GM12878 (cell line): ENCODE results near the gene PI16. TPM values are rescaled to one million over a fixed set of nuclear protein-coding genes. Genes with fewer than 3 reads are reported as not detected.

Source experiments
- CHD2 ChIP-seq: IDR thresholded peaks from 2 replicates; pipeline ENCODE4 v1.6.1; 2011; ENCODE audit warnings: low read depth, low read length, improper control_type of control experiment, borderline replicate concordance
- EED ChIP-seq: sonication (generic); IDR thresholded peaks from 2 replicates; pipeline ENCODE4 v1.6.1; 2016; ENCODE audit warnings: antibody characterized with exemption, low read depth
- RUNX3 ChIP-seq: IDR thresholded peaks from 2 replicates; pipeline ENCODE4 v1.6.1; 2012; ENCODE audit warnings: low read length, inconsistent platforms
- SMARCA5 ChIP-seq: fragments of 450-650 bp; IDR thresholded peaks from 2 replicates; pipeline ENCODE4 v1.6.1; 2017; ENCODE audit warnings: mild to moderate bottlenecking
- polyA plus RNA-seq, 11 experiments: library from polyadenylated mRNA; depleted of rRNA in 4 of 11; unstranded in 6 of 11; stranded (reverse) in 5 of 11; fragments of >200 nt; fragmentation: Nextera tagmentation in 4 of 11; fragmentation: Illumina TruSeq in 1 of 11; extraction: Ambion mirVana in 4 of 11; extraction: Trizol in 1 of 11; gene quantifications; 1 replicate in 1 of 11; 2 replicates in 10 of 11; pipeline versions ENCODE4 v1.2.1 to v1.2.3, GENCODE V29; 2011 to 2016; ENCODE audit warnings: inconsistent platforms in 2 of 11, missing spikeins in 2 of 11, low read depth in 1 of 11
- total RNA-seq, 4 experiments: library from RNA; depleted of rRNA in 3 of 4; stranded (reverse); fragments of >200 nt in 3 of 4; fragmentation: Illumina TruSeq in 1 of 4; extraction: Trizol in 1 of 4; gene quantifications; 2 replicates each; pipeline versions ENCODE4 v1.2.1 to v1.2.3, GENCODE V29; 2013 to 2021
- TF ChIP-seq, protein P1 (sequence below): fragments of 450-650 bp; IDR thresholded peaks from 2 replicates; pipeline ENCODE4 v1.6.1; 2017; ENCODE audit warnings: mild to moderate bottlenecking, moderate library complexity
- TF ChIP-seq, protein P2 (sequence below), 3 experiments: IDR thresholded peaks in 2 of 3; conservative IDR thresholded peaks in 1 of 3; 2 replicates each; pipeline ENCODE4 v1.5.1; 2011; ENCODE audit warnings: low read depth in 3 of 3, low read length in 3 of 3, mild to moderate bottlenecking in 3 of 3, control low read depth in 2 of 3, moderate library complexity in 2 of 3, inconsistent platforms in 1 of 3, mixed read lengths in 1 of 3; ENCODE audit not compliant: control insufficient read depth in 2 of 3, insufficient read depth in 1 of 3; ENCODE audit errors: extremely low read depth in 1 of 3
- TF ChIP-seq, protein P3 (sequence below): fragments of 450-650 bp; IDR thresholded peaks from 2 replicates; pipeline ENCODE4 v1.6.1; 2018; ENCODE audit warnings: mild to moderate bottlenecking, low read depth, moderate library complexity; ENCODE audit not compliant: partially characterized antibody

PI16 gene
- total and polyA plus RNA-seq, 10 of the 15 experiments (the other 5 are each of a cell fraction or from before 2014, with no cell fraction given) = 0.08 to 0.12 TPM; not detected in 8

DNA sequence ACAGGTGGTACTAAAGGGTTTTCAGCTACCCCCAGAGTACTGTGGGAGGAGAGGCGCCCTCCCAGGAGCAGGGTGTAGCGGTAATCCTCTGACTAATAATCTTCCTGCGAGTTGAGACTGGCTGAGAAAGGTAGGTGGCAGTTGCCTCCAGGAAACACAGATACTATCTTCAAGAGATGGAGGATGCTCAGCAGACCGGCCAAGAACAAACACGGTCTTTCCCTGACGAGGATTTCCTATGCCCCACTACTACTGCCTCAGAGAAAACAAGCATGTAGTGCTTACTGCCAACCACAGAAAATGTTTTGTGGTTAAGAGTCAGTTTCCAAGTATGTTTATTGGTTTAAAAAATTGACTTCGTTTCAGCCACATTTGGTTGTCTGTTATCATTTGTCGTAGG, 42.0 kb upstream of the PI16 start (continued):
- TF ChIP-seq, protein P1, sequence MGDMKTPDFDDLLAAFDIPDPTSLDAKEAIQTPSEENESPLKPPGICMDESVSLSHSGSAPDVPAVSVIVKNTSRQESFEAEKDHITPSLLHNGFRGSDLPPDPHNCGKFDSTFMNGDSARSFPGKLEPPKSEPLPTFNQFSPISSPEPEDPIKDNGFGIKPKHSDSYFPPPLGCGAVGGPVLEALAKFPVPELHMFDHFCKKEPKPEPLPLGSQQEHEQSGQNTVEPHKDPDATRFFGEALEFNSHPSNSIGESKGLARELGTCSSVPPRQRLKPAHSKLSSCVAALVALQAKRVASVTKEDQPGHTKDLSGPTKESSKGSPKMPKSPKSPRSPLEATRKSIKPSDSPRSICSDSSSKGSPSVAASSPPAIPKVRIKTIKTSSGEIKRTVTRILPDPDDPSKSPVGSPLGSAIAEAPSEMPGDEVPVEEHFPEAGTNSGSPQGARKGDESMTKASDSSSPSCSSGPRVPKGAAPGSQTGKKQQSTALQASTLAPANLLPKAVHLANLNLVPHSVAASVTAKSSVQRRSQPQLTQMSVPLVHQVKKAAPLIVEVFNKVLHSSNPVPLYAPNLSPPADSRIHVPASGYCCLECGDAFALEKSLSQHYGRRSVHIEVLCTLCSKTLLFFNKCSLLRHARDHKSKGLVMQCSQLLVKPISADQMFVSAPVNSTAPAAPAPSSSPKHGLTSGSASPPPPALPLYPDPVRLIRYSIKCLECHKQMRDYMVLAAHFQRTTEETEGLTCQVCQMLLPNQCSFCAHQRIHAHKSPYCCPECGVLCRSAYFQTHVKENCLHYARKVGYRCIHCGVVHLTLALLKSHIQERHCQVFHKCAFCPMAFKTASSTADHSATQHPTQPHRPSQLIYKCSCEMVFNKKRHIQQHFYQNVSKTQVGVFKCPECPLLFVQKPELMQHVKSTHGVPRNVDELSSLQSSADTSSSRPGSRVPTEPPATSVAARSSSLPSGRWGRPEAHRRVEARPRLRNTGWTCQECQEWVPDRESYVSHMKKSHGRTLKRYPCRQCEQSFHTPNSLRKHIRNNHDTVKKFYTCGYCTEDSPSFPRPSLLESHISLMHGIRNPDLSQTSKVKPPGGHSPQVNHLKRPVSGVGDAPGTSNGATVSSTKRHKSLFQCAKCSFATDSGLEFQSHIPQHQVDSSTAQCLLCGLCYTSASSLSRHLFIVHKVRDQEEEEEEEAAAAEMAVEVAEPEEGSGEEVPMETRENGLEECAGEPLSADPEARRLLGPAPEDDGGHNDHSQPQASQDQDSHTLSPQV = no peak
- TF ChIP-seq SMARCA5 (no peak), EED (0 out of 2 replicates have a peak, but pooled peaks have one; percentile 26), CHD2 (no peak), RUNX3 (peak; percentile 97)
- TF ChIP-seq, protein P2, sequence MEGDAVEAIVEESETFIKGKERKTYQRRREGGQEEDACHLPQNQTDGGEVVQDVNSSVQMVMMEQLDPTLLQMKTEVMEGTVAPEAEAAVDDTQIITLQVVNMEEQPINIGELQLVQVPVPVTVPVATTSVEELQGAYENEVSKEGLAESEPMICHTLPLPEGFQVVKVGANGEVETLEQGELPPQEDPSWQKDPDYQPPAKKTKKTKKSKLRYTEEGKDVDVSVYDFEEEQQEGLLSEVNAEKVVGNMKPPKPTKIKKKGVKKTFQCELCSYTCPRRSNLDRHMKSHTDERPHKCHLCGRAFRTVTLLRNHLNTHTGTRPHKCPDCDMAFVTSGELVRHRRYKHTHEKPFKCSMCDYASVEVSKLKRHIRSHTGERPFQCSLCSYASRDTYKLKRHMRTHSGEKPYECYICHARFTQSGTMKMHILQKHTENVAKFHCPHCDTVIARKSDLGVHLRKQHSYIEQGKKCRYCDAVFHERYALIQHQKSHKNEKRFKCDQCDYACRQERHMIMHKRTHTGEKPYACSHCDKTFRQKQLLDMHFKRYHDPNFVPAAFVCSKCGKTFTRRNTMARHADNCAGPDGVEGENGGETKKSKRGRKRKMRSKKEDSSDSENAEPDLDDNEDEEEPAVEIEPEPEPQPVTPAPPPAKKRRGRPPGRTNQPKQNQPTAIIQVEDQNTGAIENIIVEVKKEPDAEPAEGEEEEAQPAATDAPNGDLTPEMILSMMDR (IDR thresholded peaks at IDR 0.05 in 2 of 3, conservative IDR thresholded peaks at IDR 0.05 in 1 of 3; ENCODE audit: control insufficient read depth in 2 of 3, extremely low read depth in 1 of 3, insufficient read depth in 1 of 3, low read depth in 3 of 3, low read length in 3 of 3) = peak in 1 of 3 experiments; percentile 39; a peak in 2 of 6 replicates
- TF ChIP-seq, protein P3, sequence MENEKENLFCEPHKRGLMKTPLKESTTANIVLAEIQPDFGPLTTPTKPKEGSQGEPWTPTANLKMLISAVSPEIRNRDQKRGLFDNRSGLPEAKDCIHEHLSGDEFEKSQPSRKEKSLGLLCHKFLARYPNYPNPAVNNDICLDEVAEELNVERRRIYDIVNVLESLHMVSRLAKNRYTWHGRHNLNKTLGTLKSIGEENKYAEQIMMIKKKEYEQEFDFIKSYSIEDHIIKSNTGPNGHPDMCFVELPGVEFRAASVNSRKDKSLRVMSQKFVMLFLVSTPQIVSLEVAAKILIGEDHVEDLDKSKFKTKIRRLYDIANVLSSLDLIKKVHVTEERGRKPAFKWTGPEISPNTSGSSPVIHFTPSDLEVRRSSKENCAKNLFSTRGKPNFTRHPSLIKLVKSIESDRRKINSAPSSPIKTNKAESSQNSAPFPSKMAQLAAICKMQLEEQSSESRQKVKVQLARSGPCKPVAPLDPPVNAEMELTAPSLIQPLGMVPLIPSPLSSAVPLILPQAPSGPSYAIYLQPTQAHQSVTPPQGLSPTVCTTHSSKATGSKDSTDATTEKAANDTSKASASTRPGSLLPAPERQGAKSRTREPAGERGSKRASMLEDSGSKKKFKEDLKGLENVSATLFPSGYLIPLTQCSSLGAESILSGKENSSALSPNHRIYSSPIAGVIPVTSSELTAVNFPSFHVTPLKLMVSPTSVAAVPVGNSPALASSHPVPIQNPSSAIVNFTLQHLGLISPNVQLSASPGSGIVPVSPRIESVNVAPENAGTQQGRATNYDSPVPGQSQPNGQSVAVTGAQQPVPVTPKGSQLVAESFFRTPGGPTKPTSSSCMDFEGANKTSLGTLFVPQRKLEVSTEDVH = no peak
